Vagina (tissue), 2 donors: ENCODE results near the gene ZNF841. TPM values are rescaled to one million over a fixed set of nuclear protein-coding genes. Genes with fewer than 3 reads are reported as not detected.
"Not testable (repeated sequence)": the region's sequence is repeated elsewhere in the genome, so short reads cannot be mapped to it uniquely, and the experiment has no call there.

Source experiments
- DNase-seq, 2 donors: peaks; one replicate each; pipeline ENCODE4 v3.0.0-alpha.2; 2017; ENCODE audit errors: extremely low spot score in 2 of 2
- H3K27ac ChIP-seq: fragments of 200-600 bp; sonication (generic); one replicate; pipeline ENCODE4 v1.5.1; 2019
- H3K27me3 ChIP-seq: fragments of 200-600 bp; sonication (generic); one replicate; pipeline ENCODE4 v1.5.1; 2019
- H3K36me3 ChIP-seq, 2 donors: fragments of 200-600 bp; sonication (generic); one replicate each; pipeline ENCODE4 v1.5.1; 2017 to 2019
- H3K4me1 ChIP-seq: fragments of 200-600 bp; sonication (generic); one replicate; pipeline ENCODE4 v1.5.1; 2019
- H3K4me3 ChIP-seq, 2 donors: fragments of 200-600 bp; sonication (generic); 1 replicate in 1 of 2; 2 replicates in 1 of 2; pipeline ENCODE4 v1.5.1; 2016 to 2019
- H3K9me3 ChIP-seq: fragments of 200-600 bp; sonication (generic); one replicate; pipeline ENCODE4 v1.5.1; 2019
- POLR2A ChIP-seq, 2 donors: fragments of 450-650 bp; IDR thresholded peaks; one replicate each; pipeline ENCODE4 v1.6.1; 2017; ENCODE audit warnings: antibody characterized with exemption in 2 of 2, mild to moderate bottlenecking in 2 of 2, moderate library complexity in 2 of 2
- POLR2AphosphoS5 ChIP-seq, 2 donors: sonication (generic); formaldehyde crosslinking; IDR thresholded peaks; one replicate each; pipeline ENCODE4 v1.9.0; 2017; ENCODE audit warnings: antibody characterized with exemption in 2 of 2, mild to moderate bottlenecking in 2 of 2, low read depth in 1 of 2; ENCODE audit not compliant: insufficient read depth in 1 of 2
- intact Hi-C: fragments of 100-400 bp; cut with DNase I; formaldehyde crosslinking; loops from one replicate; pipeline ENCODE4 v1.15.1; 2023
- total RNA-seq: library from RNA; depleted of rRNA; stranded (reverse); fragments of >200 nt; gene quantifications from one replicate; pipeline ENCODE4 v1.2.3, GENCODE V29; 2016
- TF ChIP-seq, protein P1 (sequence below), 3 experiments: fragments of 450-650 bp in 2 of 3; fragments of 200-600 bp in 1 of 3; sonication (generic) in 1 of 3; IDR thresholded peaks; one replicate each; pipeline ENCODE4 v1.5.1; 2017 to 2019; ENCODE audit warnings: antibody characterized with exemption in 3 of 3, mild to moderate bottlenecking in 2 of 3, moderate library complexity in 2 of 3

The ZNF841 gene
- total RNA-seq, 1 donor from 2014 or later: 24.1 TPM

- intact Hi-C loops: no loop called here
- peaks cover 3% of the 10 kb centered on the region for H3K9me3 ChIP-seq
- DNase-seq: no peak
- H3K4me3 ChIP-seq: no peak overlapping the region
- H3K36me3 ChIP-seq: no peaks in the 10 kb centered on the region
- TF ChIP-seq POLR2AphosphoS5 (IDR thresholded peaks at IDR 0.05; ENCODE audit: insufficient read depth in 1 of 2, low read depth in 1 of 2) (no peak), POLR2A (IDR thresholded peaks at IDR 0.05) (no peak)
- TF ChIP-seq, protein P1, sequence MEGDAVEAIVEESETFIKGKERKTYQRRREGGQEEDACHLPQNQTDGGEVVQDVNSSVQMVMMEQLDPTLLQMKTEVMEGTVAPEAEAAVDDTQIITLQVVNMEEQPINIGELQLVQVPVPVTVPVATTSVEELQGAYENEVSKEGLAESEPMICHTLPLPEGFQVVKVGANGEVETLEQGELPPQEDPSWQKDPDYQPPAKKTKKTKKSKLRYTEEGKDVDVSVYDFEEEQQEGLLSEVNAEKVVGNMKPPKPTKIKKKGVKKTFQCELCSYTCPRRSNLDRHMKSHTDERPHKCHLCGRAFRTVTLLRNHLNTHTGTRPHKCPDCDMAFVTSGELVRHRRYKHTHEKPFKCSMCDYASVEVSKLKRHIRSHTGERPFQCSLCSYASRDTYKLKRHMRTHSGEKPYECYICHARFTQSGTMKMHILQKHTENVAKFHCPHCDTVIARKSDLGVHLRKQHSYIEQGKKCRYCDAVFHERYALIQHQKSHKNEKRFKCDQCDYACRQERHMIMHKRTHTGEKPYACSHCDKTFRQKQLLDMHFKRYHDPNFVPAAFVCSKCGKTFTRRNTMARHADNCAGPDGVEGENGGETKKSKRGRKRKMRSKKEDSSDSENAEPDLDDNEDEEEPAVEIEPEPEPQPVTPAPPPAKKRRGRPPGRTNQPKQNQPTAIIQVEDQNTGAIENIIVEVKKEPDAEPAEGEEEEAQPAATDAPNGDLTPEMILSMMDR (IDR thresholded peaks at IDR 0.05): no peak
- no peaks in the 10 kb centered on the region for H3K27me3 ChIP-seq
- no peak overlapping the region for H3K27ac ChIP-seq
- no peaks in the 10 kb centered on the region for H3K4me1 ChIP-seq
Measured at GRCh38 chr19:52101866-52102562, 6.4 kb upstream of the ZNF841 start.

DNA sequence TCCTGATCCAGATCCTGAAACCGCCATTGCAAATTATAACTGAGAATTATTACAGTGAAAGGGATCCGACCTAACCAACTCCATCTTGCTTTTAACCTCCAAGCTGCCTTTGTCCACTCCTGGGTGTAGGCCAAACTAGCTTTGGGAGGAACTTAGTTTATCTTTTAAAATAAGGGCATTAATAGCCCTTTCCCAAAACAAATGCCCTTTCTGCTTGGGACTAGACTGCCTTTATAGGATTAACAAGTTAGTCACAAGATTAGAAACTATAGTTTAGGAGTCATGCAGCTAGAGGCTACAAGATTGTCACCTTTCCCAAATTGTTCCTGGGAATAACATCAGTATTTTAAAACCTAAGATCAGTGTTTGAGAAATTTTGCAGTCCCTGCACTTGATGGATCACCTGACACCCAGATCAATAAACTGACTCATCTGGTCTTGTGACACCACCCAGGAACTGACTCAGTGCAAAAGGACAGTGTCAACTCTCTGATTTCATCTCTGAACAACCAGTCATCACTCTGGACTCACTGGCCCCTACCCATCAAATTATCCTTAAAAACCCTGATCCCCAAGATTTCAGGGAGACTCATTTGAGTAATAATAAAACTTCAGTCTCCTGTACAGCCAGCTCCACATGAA, 4.1 kb upstream of the ZNF841 start:
- Histone ChIP-seq H3K9me3 (peaks cover 3% of the 10 kb centered on the region), H3K4me3 (no peak overlapping the region), H3K27ac (no peak overlapping the region)

GRCh38 chr19:52096416-52096815, 851 bp upstream of the ZNF841 start:
- DNase-seq, H3K4me3 ChIP-seq, H3K27ac ChIP-seq, H3K9me3 ChIP-seq, H3K36me3 ChIP-seq, H3K27me3 ChIP-seq, intact Hi-C loops: not testable (repeated sequence)
- H3K4me1 ChIP-seq: peaks cover 35% of the 10 kb centered on the region

More for the DNA sequence above, 4.1 kb upstream of the ZNF841 start:
- intact Hi-C loops: no loop called here
- TF ChIP-seq POLR2A (IDR thresholded peaks at IDR 0.05) (no peak), POLR2AphosphoS5 (IDR thresholded peaks at IDR 0.05; ENCODE audit: insufficient read depth in 1 of 2, low read depth in 1 of 2) (no peak)
- TF ChIP-seq, protein P1 (IDR thresholded peaks at IDR 0.05): no peak
- no peak for DNase-seq
- H3K27me3 ChIP-seq: no peaks in the 10 kb centered on the region
- H3K4me1 ChIP-seq: peaks cover 5% of the 10 kb centered on the region
- no peaks in the 10 kb centered on the region for H3K36me3 ChIP-seq

GRCh38 chr19:52094526-52095130, 937 bp downstream of the ZNF841 start:
- Histone ChIP-seq H3K27ac (peak overlapping the region; percentile 22), H3K27me3 (no peaks in the 10 kb centered on the region), H3K4me3 (peak overlapping the region; percentile 69 to 87), H3K36me3 (peaks cover 0 to 23% of the 10 kb centered on the region in 2 donors), H3K9me3 (peaks cover 8% of the 10 kb centered on the region), H3K4me1 (peaks cover 35% of the 10 kb centered on the region)
- intact Hi-C loops: no loop called here
- TF ChIP-seq POLR2AphosphoS5 (IDR thresholded peaks at IDR 0.05; ENCODE audit: insufficient read depth in 1 of 2, low read depth in 1 of 2) (no peak), POLR2A (IDR thresholded peaks at IDR 0.05) (no peak)
- TF ChIP-seq, protein P1 (IDR thresholded peaks at IDR 0.05): no peak
- no peak for DNase-seq

GRCh38 chr19:52086481-52086880, 9.1 kb downstream of the ZNF841 start:
- Histone ChIP-seq H3K4me1 (no peaks in the 10 kb centered on the region), H3K4me3 (no peak overlapping the region), H3K36me3 (peaks cover 3 to 93% of the 10 kb centered on the region in 2 donors), H3K27ac (no peak overlapping the region), H3K27me3 (no peaks in the 10 kb centered on the region), H3K9me3 (peaks cover 8% of the 10 kb centered on the region)
- intact Hi-C loops: no loop called here
- DNase-seq: no peak
- TF ChIP-seq POLR2AphosphoS5 (IDR thresholded peaks at IDR 0.05; ENCODE audit: insufficient read depth in 1 of 2, low read depth in 1 of 2): peak in 1 of 2 donors; percentile 31
- TF ChIP-seq, protein P1 (IDR thresholded peaks at IDR 0.05): no peak
